Kidney capillary endothelial cell (primary cell): ENCODE data around the gene PFKFB1.
A peak's percentile ranks its signal among the peaks of the same experiment; 100 is the strongest.

Experiments used
- DNase-seq: peaks from one replicate; pipeline ENCODE4 v3.0.0-alpha.2; 2018; ENCODE audit warnings: low spot score

PFKFB1 gene

GRCh38 chrX:54922547-54922946 is 71.4 kb downstream of the PFKFB1 start:
- DNase-seq = no peak

GRCh38 chrX:54921427-54922021 is 72.5 kb downstream of the PFKFB1 start:
- DNase-seq = peak; percentile 17

- DNase-seq = no peak
Measured at GRCh38 chrX:54920610-54921426, 73.2 kb downstream of the PFKFB1 start, which contains the start of gene TRO. Gene TRO, plus strand, starts transcription at chrX:54920824. Its CDS starts 1,423 bp downstream, at chrX:54922247.

- DNase-seq = no peak
Measured at GRCh38 chrX:54909941-54910340, 84.0 kb downstream of the PFKFB1 start.

- DNase-seq = no peak
Measured at GRCh38 chrX:54894159-54894558, 99.8 kb downstream of the PFKFB1 start.

- peak; percentile 11 for DNase-seq
Measured at GRCh38 chrX:54891573-54891972, 102.4 kb downstream of the PFKFB1 start.

- DNase-seq = no peak
Measured at GRCh38 chrX:54885740-54886139, 108.2 kb downstream of the PFKFB1 start.
